ENCODE data around the gene UBE2U.

The UBE2U gene

DNA sequence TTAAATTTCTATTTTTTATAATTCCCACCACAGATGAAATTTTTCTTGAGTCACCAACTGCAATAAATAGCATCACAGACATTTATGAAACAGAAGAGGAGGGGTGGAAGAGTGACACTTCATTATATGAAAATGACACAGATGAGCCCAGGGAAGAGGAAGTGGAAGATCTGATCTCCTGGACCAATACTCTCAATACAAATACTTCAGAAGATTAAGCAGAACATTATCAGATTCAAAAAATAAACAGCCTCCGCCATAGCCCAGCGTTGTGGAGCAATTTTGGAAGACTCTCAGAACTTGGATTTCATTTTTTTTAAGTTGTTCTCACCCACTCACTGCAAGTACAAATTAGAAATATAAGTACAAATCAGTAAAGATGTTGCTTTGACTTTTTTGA, 63.6 kb downstream of the UBE2U start:
- no peaks in the 10 kb centered on the region for H3K27me3 ChIP-seq (ENCODE audit: control insufficient read depth in 1 of 2, insufficient read depth in 2 of 2, low read length in 2 of 2)
- no peaks in the 10 kb centered on the region for H3K36me3 ChIP-seq (ENCODE audit: insufficient read depth, low read length)
- no peak overlapping the region for H3K4me3 ChIP-seq (ENCODE audit: low read depth in 1 of 2, low read length in 2 of 2)
- no peaks in the 10 kb centered on the region for H3K9me3 ChIP-seq (ENCODE audit: low read length)
- H3K9ac ChIP-seq (ENCODE audit: low read length): no peak overlapping the region
- peaks cover 4% of the 10 kb centered on the region for H3K4me1 ChIP-seq (ENCODE audit: insufficient read depth, low read length)
- H3K27ac ChIP-seq (ENCODE audit: low read depth, low read length): no peak overlapping the region

DNA sequence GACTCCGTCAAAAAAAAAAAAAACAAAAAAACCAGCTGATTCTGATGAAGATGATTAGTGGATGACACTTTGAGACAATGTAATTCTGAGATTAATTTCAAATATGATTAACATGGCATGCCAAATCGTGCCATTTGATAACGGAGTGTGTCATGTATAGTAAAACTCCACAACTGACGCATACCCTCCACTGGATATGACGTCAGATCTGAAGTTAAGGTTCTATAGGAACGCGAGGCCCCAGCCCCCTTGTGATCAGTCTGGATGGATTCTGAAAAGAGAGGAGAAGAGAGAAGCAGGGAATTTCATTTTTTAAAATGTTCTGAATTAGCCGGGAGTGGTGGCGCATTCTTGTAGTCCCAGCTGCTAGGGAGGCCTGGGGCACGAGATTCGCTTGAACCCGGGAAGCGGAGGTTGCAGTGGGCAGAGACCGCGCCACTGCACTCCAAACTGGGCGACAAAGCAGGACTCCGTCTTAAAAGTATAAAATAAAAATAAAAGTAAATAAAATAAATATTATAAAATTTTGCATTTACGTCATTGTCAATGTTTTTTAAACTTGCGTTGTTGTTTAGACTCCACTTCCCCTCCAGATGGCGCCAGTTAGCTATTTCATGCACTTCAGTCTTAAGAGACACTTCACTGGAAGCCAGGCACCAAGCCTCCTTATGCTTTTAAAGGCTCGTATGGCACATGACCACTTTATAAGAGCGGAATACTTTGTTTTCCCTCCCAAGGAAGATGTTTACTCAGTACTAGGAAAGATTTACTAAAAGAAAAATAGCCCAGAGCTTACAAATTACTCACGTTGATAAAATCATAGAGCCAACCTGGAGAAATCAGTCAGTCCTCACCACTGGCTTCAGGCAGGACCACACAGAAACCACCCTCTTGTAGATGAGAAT, 65.5 kb downstream of the UBE2U start:
- H3K4me3 ChIP-seq (ENCODE audit: low read depth in 1 of 2, low read length in 2 of 2): no peak overlapping the region
- no peak overlapping the region for H3K9ac ChIP-seq (ENCODE audit: low read length)
- no peak overlapping the region for H3K27ac ChIP-seq (ENCODE audit: low read depth, low read length)
- H3K4me1 ChIP-seq (ENCODE audit: insufficient read depth, low read length): peaks cover 4% of the 10 kb centered on the region
- no peaks in the 10 kb centered on the region for H3K9me3 ChIP-seq (ENCODE audit: low read length)
- H3K36me3 ChIP-seq (ENCODE audit: insufficient read depth, low read length): no peaks in the 10 kb centered on the region
- H3K27me3 ChIP-seq (ENCODE audit: control insufficient read depth in 1 of 2, insufficient read depth in 2 of 2, low read length in 2 of 2): no peaks in the 10 kb centered on the region

GRCh38 chr1:64269558-64269884, 66.1 kb downstream of the UBE2U start:
- Histone ChIP-seq H3K9me3 (ENCODE audit: low read length) (no peaks in the 10 kb centered on the region), H3K4me3 (ENCODE audit: low read depth in 1 of 2, low read length in 2 of 2) (no peak overlapping the region), H3K9ac (ENCODE audit: low read length) (no peak overlapping the region), H3K27ac (ENCODE audit: low read depth, low read length) (no peak overlapping the region), H3K36me3 (ENCODE audit: insufficient read depth, low read length) (no peaks in the 10 kb centered on the region), H3K4me1 (ENCODE audit: insufficient read depth, low read length) (peaks cover 4% of the 10 kb centered on the region), H3K27me3 (ENCODE audit: control insufficient read depth in 1 of 2, insufficient read depth in 2 of 2, low read length in 2 of 2) (no peaks in the 10 kb centered on the region)

- Histone ChIP-seq H3K4me1 (ENCODE audit: insufficient read depth, low read length) (no peaks in the 10 kb centered on the region), H3K4me3 (ENCODE audit: low read depth in 1 of 2, low read length in 2 of 2) (no peak overlapping the region), H3K36me3 (ENCODE audit: insufficient read depth, low read length) (no peaks in the 10 kb centered on the region), H3K27me3 (ENCODE audit: control insufficient read depth in 1 of 2, insufficient read depth in 2 of 2, low read length in 2 of 2) (no peaks in the 10 kb centered on the region), H3K9ac (ENCODE audit: low read length) (no peak overlapping the region), H3K27ac (ENCODE audit: low read depth, low read length) (no peak overlapping the region), H3K9me3 (ENCODE audit: low read length) (no peaks in the 10 kb centered on the region)
Observed at GRCh38 chr1:64280001-64280400, 76.6 kb downstream of the UBE2U start.

DNA sequence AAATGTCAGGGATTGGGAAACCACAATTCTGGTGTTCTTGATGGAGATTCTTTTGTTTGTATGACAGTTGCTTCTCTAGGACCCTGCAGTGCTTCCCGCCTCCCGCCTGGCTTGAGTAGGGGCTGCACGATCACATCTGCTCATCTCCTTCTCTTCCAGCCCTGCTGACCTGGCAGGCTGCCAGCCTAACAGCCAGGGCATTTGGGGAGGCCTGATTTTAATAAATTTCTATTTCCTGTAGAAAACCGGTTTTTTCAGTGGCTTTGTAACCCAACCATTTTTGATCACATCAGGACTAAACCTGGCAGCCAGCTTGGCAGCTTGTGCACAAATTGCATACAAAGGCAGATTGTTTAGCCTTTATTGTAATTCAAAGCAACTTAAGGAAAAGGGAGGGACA, 78.9 kb downstream of the UBE2U start:
- Histone ChIP-seq H3K9ac (ENCODE audit: low read length) (no peak overlapping the region), H3K9me3 (ENCODE audit: low read length) (no peaks in the 10 kb centered on the region), H3K27ac (ENCODE audit: low read depth, low read length) (no peak overlapping the region), H3K4me1 (ENCODE audit: insufficient read depth, low read length) (no peaks in the 10 kb centered on the region), H3K27me3 (ENCODE audit: control insufficient read depth in 1 of 2, insufficient read depth in 2 of 2, low read length in 2 of 2) (no peaks in the 10 kb centered on the region), H3K36me3 (ENCODE audit: insufficient read depth, low read length) (no peaks in the 10 kb centered on the region), H3K4me3 (ENCODE audit: low read depth in 1 of 2, low read length in 2 of 2) (no peak overlapping the region)

- H3K4me1 ChIP-seq (ENCODE audit: insufficient read depth, low read length): no peaks in the 10 kb centered on the region
- no peaks in the 10 kb centered on the region for H3K36me3 ChIP-seq (ENCODE audit: insufficient read depth, low read length)
- H3K27me3 ChIP-seq (ENCODE audit: control insufficient read depth in 1 of 2, insufficient read depth in 2 of 2, low read length in 2 of 2): no peaks in the 10 kb centered on the region
- no peak overlapping the region for H3K27ac ChIP-seq (ENCODE audit: low read depth, low read length)
- H3K9ac ChIP-seq (ENCODE audit: low read length): no peak overlapping the region
- no peak overlapping the region for H3K4me3 ChIP-seq (ENCODE audit: low read depth in 1 of 2, low read length in 2 of 2)
- no peaks in the 10 kb centered on the region for H3K9me3 ChIP-seq (ENCODE audit: low read length)
Observed at GRCh38 chr1:64287071-64287470, 83.6 kb downstream of the UBE2U start.

- Histone ChIP-seq H3K4me3 (ENCODE audit: low read depth in 1 of 2, low read length in 2 of 2) (no peak overlapping the region), H3K9ac (ENCODE audit: low read length) (no peak overlapping the region), H3K4me1 (ENCODE audit: insufficient read depth, low read length) (no peaks in the 10 kb centered on the region), H3K27ac (ENCODE audit: low read depth, low read length) (no peak overlapping the region), H3K9me3 (ENCODE audit: low read length) (no peaks in the 10 kb centered on the region), H3K36me3 (ENCODE audit: insufficient read depth, low read length) (no peaks in the 10 kb centered on the region), H3K27me3 (ENCODE audit: control insufficient read depth in 1 of 2, insufficient read depth in 2 of 2, low read length in 2 of 2) (no peaks in the 10 kb centered on the region)
Observed at GRCh38 chr1:64290420-64290819, 87.0 kb downstream of the UBE2U start.

DNA sequence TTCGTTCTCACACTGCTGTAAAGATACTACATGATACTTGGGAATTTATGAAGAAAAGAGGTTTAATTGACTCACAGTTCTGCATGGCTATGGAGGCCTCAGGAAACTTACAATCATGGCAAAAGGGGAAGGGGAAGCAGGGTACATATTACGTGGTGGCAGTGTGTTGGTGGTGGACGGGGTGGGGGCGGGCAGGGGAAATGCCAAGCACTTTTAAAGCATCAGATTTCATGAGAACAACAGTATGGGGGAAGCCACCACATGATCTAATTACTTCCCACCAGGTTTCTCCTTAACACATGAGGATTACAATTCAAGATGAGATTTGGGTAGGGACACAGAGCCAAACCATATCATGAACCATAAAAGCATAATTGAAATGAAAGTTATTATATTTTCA, 88.5 kb downstream of the UBE2U start:
- Histone ChIP-seq H3K9me3 (ENCODE audit: low read length) (no peaks in the 10 kb centered on the region), H3K9ac (ENCODE audit: low read length) (no peak overlapping the region), H3K27ac (ENCODE audit: low read depth, low read length) (no peak overlapping the region), H3K36me3 (ENCODE audit: insufficient read depth, low read length) (no peaks in the 10 kb centered on the region), H3K4me1 (ENCODE audit: insufficient read depth, low read length) (no peaks in the 10 kb centered on the region), H3K4me3 (ENCODE audit: low read depth in 1 of 2, low read length in 2 of 2) (no peak overlapping the region), H3K27me3 (ENCODE audit: control insufficient read depth in 1 of 2, insufficient read depth in 2 of 2, low read length in 2 of 2) (no peaks in the 10 kb centered on the region)

DNA sequence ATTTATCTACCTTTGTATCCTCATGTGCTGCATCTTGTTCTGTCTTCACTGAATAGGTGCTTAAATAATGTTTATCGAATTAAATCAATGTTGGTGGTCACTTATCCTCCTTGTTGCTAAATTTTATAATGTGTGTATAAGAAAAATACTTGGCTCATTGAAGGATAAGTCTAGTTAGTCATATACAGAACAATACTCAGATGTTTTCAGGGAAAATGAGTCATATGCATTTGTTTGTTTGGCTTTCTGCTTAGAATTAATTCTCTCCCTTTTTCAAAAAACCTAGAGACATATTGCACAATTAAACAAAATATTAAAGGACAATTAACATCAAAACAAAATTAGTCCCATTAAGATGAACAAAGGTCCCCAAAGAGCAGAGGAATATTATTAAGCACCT, 89.0 kb downstream of the UBE2U start:
- no peaks in the 10 kb centered on the region for H3K27me3 ChIP-seq (ENCODE audit: control insufficient read depth in 1 of 2, insufficient read depth in 2 of 2, low read length in 2 of 2)
- H3K4me1 ChIP-seq (ENCODE audit: insufficient read depth, low read length): no peaks in the 10 kb centered on the region
- H3K9me3 ChIP-seq (ENCODE audit: low read length): no peaks in the 10 kb centered on the region

GRCh38 chr1:64293820-64294219, 90.4 kb downstream of the UBE2U start:
- no peaks in the 10 kb centered on the region for H3K9me3 ChIP-seq (ENCODE audit: low read length)
- no peak overlapping the region for H3K9ac ChIP-seq (ENCODE audit: low read length)
- H3K27me3 ChIP-seq (ENCODE audit: control insufficient read depth in 1 of 2, insufficient read depth in 2 of 2, low read length in 2 of 2): no peaks in the 10 kb centered on the region
- no peak overlapping the region for H3K4me3 ChIP-seq (ENCODE audit: low read depth in 1 of 2, low read length in 2 of 2)
- H3K27ac ChIP-seq (ENCODE audit: low read depth, low read length): no peak overlapping the region
- H3K4me1 ChIP-seq (ENCODE audit: insufficient read depth, low read length): no peaks in the 10 kb centered on the region
- H3K36me3 ChIP-seq (ENCODE audit: insufficient read depth, low read length): no peaks in the 10 kb centered on the region

More for the DNA sequence above, 89.0 kb downstream of the UBE2U start:
- no peak overlapping the region for H3K27ac ChIP-seq (ENCODE audit: low read depth, low read length)
- no peaks in the 10 kb centered on the region for H3K36me3 ChIP-seq (ENCODE audit: insufficient read depth, low read length)
- H3K9ac ChIP-seq (ENCODE audit: low read length): no peak overlapping the region
- H3K4me3 ChIP-seq (ENCODE audit: low read depth in 1 of 2, low read length in 2 of 2): no peak overlapping the region

DNA sequence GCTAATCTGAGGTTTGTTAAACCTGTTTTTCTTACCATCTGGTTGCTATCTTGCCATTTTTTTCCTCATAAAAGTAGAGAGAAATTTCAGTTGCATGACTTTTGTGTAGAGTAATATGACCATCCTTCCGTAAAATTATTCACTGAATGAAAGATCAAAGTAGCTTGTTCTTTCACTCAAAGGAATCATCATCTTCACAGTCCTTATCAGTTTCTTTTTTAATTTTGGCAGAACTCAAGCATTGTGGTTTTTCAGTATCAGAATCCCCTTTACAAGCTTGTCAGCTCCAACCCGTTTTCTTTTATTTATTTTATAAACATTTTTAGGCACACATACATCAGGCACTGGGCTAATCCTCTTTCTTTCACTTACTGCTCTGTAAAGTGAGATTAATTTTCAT, 91.7 kb downstream of the UBE2U start:
- no peak overlapping the region for H3K4me3 ChIP-seq (ENCODE audit: low read depth in 1 of 2, low read length in 2 of 2)
- no peak overlapping the region for H3K27ac ChIP-seq (ENCODE audit: low read depth, low read length)
- H3K4me1 ChIP-seq (ENCODE audit: insufficient read depth, low read length): no peaks in the 10 kb centered on the region
- H3K9me3 ChIP-seq (ENCODE audit: low read length): no peaks in the 10 kb centered on the region
- no peak overlapping the region for H3K9ac ChIP-seq (ENCODE audit: low read length)
- no peaks in the 10 kb centered on the region for H3K27me3 ChIP-seq (ENCODE audit: control insufficient read depth in 1 of 2, insufficient read depth in 2 of 2, low read length in 2 of 2)
- no peaks in the 10 kb centered on the region for H3K36me3 ChIP-seq (ENCODE audit: insufficient read depth, low read length)

DNA sequence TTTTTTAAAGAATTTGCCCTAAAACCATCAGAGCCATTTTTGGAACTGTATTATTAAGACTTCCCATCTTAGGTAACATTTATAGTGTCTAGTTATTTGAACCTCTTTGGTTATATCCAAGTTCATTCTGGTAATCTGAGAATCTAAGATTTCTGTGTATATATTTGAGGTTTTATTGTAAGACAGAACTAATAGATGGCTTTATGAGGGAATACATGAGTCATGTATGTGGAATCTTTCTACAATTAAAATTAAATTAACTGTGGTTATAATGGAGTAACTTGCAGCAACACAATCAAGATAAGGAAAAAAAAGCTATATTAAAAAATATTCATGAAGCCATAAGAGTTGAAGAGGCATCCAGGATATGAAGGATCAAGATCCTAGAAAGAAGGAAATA, 92.1 kb downstream of the UBE2U start:
- Histone ChIP-seq H3K27me3 (ENCODE audit: control insufficient read depth in 1 of 2, insufficient read depth in 2 of 2, low read length in 2 of 2) (no peaks in the 10 kb centered on the region), H3K27ac (ENCODE audit: low read depth, low read length) (no peak overlapping the region), H3K36me3 (ENCODE audit: insufficient read depth, low read length) (no peaks in the 10 kb centered on the region), H3K9ac (ENCODE audit: low read length) (no peak overlapping the region), H3K4me1 (ENCODE audit: insufficient read depth, low read length) (no peaks in the 10 kb centered on the region), H3K9me3 (ENCODE audit: low read length) (no peaks in the 10 kb centered on the region), H3K4me3 (ENCODE audit: low read depth in 1 of 2, low read length in 2 of 2) (no peak overlapping the region)
